GM18505 (cell line): ENCODE results near the gene OR8G1.
"Not testable (repeated sequence)": the region's sequence is repeated elsewhere in the genome, so short reads cannot be mapped to it uniquely, and the experiment has no call there.

ENCODE experiments used
- ATAC-seq: cut with Tn5 transposase; IDR thresholded peaks from one replicate; pipeline ENCODE4 v1.9.1; 2021; ENCODE audit not compliant: unreplicated experiment
- POLR2A ChIP-seq: IDR thresholded peaks from 4 replicates; pipeline ENCODE4 v1.6.1; 2011; ENCODE audit warnings: borderline replicate concordance; ENCODE audit not compliant: insufficient read depth, insufficient read length; ENCODE audit errors: extremely low read depth

Gene OR8G1

GRCh38 chr11:124214027-124214426 is 26.9 kb upstream of the OR8G1 start:
- no peak for ATAC-seq
- TF ChIP-seq POLR2A: no peak

GRCh38 chr11:124219126-124219525 is 21.8 kb upstream of the OR8G1 start:
- no peak for TF ChIP-seq POLR2A
- ATAC-seq: no peak

- ATAC-seq: no peak
- TF ChIP-seq POLR2A: no peak
Observed at GRCh38 chr11:124222407-124222806, 18.5 kb upstream of the OR8G1 start.

- ATAC-seq: not testable (repeated sequence)
Observed at GRCh38 chr11:124224618-124225423, 16.1 kb upstream of the OR8G1 start.

GRCh38 chr11:124225471-124225870 is 15.4 kb upstream of the OR8G1 start:
- TF ChIP-seq POLR2A: no peak
- no peak for ATAC-seq

- no peak for TF ChIP-seq POLR2A
- ATAC-seq: no peak
Observed at GRCh38 chr11:124233376-124233775, 7.5 kb upstream of the OR8G1 start.

- no peak for TF ChIP-seq POLR2A
- no peak for ATAC-seq
Observed at GRCh38 chr11:124238512-124238911, 2.4 kb upstream of the OR8G1 start.

- not testable (repeated sequence) for ATAC-seq
Observed at GRCh38 chr11:124249869-124250268, 9.0 kb downstream of the OR8G1 start.

- ATAC-seq: no peak
- no peak for TF ChIP-seq POLR2A
Observed at GRCh38 chr11:124256076-124256475, 15.2 kb downstream of the OR8G1 start, which contains the start of gene OR8G5. TSS of gene OR8G5 (plus strand) at chr11:124256376. CDS start at chr11:124264932, 8,556 bp downstream.

- not testable (repeated sequence) for ATAC-seq
Observed at GRCh38 chr11:124265041-124265440, 24.1 kb downstream of the OR8G1 start.

GRCh38 chr11:124270886-124271285 is 30.0 kb downstream of the OR8G1 start:
- ATAC-seq: not testable (repeated sequence)

GRCh38 chr11:124274000-124274399 is 33.1 kb downstream of the OR8G1 start:
- ATAC-seq: no peak
- TF ChIP-seq POLR2A: no peak

GRCh38 chr11:124276081-124276480 is 35.2 kb downstream of the OR8G1 start:
- ATAC-seq: no peak
- TF ChIP-seq POLR2A: no peak

GRCh38 chr11:124277207-124277606 is 36.3 kb downstream of the OR8G1 start:
- ATAC-seq: no peak
- no peak for TF ChIP-seq POLR2A

GRCh38 chr11:124277804-124278203 is 36.9 kb downstream of the OR8G1 start:
- TF ChIP-seq POLR2A: no peak
- ATAC-seq: no peak
